HG03139 (cell line): ENCODE data around the gene IPO5.
"Not testable (repeated sequence)": the region's sequence is repeated elsewhere in the genome, so short reads cannot be mapped to it uniquely, and the experiment has no call there.

Experiments used
- ATAC-seq: cut with Tn5 transposase; IDR thresholded peaks from one replicate; pipeline ENCODE4 v1.9.1; 2021; ENCODE audit not compliant: unreplicated experiment

Gene IPO5

GRCh38 chr13:98007001-98007400, 53.5 kb downstream of the IPO5 start:
- no peak for ATAC-seq

- ATAC-seq, result no peak
Observed at GRCh38 chr13:98013241-98013640, 59.8 kb downstream of the IPO5 start.

GRCh38 chr13:98014766-98015165, 61.3 kb downstream of the IPO5 start:
- ATAC-seq, result no peak

- ATAC-seq, result no peak
Observed at GRCh38 chr13:98018293-98018692, 64.8 kb downstream of the IPO5 start.

GRCh38 chr13:98019186-98019585, 65.7 kb downstream of the IPO5 start:
- ATAC-seq, result no peak

- ATAC-seq, result no peak
Observed at GRCh38 chr13:98020271-98020670, 66.8 kb downstream of the IPO5 start.

- ATAC-seq, result no peak
Observed at GRCh38 chr13:98022210-98022609, 68.7 kb downstream of the IPO5 start.

- ATAC-seq, result no peak
Observed at GRCh38 chr13:98025480-98026025, 72.1 kb downstream of the IPO5 start.

GRCh38 chr13:98026457-98026857, 73.0 kb downstream of the IPO5 start:
- ATAC-seq, result no peak

GRCh38 chr13:98032168-98032567, 78.7 kb downstream of the IPO5 start:
- no peak for ATAC-seq

- ATAC-seq, result no peak
Observed at GRCh38 chr13:98033277-98034247, 80.1 kb downstream of the IPO5 start.

- no peak for ATAC-seq
Observed at GRCh38 chr13:98035373-98035772, 81.9 kb downstream of the IPO5 start.

- not testable (repeated sequence) for ATAC-seq
Observed at GRCh38 chr13:98036564-98037302, 83.3 kb downstream of the IPO5 start.

- ATAC-seq, result no peak
Observed at GRCh38 chr13:98039261-98039660, 85.8 kb downstream of the IPO5 start.

- ATAC-seq, result no peak
Observed at GRCh38 chr13:98039964-98040363, 86.5 kb downstream of the IPO5 start.

- ATAC-seq, result no peak
Observed at GRCh38 chr13:98041081-98041820, 87.8 kb downstream of the IPO5 start.

GRCh38 chr13:98044301-98044700, 90.8 kb downstream of the IPO5 start:
- ATAC-seq, result no peak

- not testable (repeated sequence) for ATAC-seq
Observed at GRCh38 chr13:98047785-98048184, 94.3 kb downstream of the IPO5 start.

- no peak for ATAC-seq
Observed at GRCh38 chr13:98048265-98048664, 94.8 kb downstream of the IPO5 start.

- ATAC-seq, result no peak
Observed at GRCh38 chr13:98050041-98050466, 96.6 kb downstream of the IPO5 start.

GRCh38 chr13:98052412-98052811, 98.9 kb downstream of the IPO5 start:
- no peak for ATAC-seq
